IMR-90 (cell line): ENCODE data around the gene CREBBP. TPM values are rescaled to one million over a fixed set of nuclear protein-coding genes. Genes with fewer than 3 reads are reported as not detected.

ENCODE experiments used
- ATAC-seq: fragments of 200-7000 bp; cut with Tn5 transposase; 2 replicates; pipeline ENCODE4 v1.9.1; 2020; ENCODE audit warnings: low read depth, mild to moderate bottlenecking, moderate library complexity
- BruUV-seq: library from RNA; stranded (reverse); fragments of 400-500 nt; replicated peaks from 2 replicates; lab custom pipeline; 2021; lab: Mats Ljungman, UMichigan
- CTCF ChIA-PET: fragments of 300-600 bp; formaldehyde crosslinking; extraction: SDS; loops from one replicate; lab custom pipeline; 2021; ENCODE audit warnings: antibody characterized with exemption; lab: Yijun Ruan, JAX
- POLR2A ChIA-PET: fragments of 300-600 bp; sonication (Branson Sonifier 250); formaldehyde crosslinking; loops from one replicate; lab custom pipeline; 2022; ENCODE audit warnings: antibody characterized with exemption; ENCODE audit not compliant: unreplicated experiment; lab: Charles Lee
- DNase-seq: peaks from one replicate; pipeline ENCODE4 v3.0.0; 2013
- H2AFZ ChIP-seq: replicated peaks from 2 replicates; pipeline ENCODE3; 2013; ENCODE audit warnings: low read length, mild to moderate bottlenecking; ENCODE audit not compliant: poor library complexity
- H2AK5ac ChIP-seq: 2 replicates; pipeline ENCODE4 v1.6.1; 2013; ENCODE audit warnings: low read depth, low read length, inconsistent platforms
- H2AK9ac ChIP-seq: replicated peaks from 2 replicates; pipeline ENCODE3; 2013; ENCODE audit warnings: mild to moderate bottlenecking, low read depth, low read length, moderate library complexity; ENCODE audit not compliant: poor library complexity
- H2BK120ac ChIP-seq: 2 replicates; pipeline ENCODE4 v1.6.1; 2013; ENCODE audit warnings: low read depth, low read length, inconsistent platforms
- H2BK15ac ChIP-seq: 3 replicates; pipeline ENCODE4 v1.6.1; 2013; ENCODE audit warnings: low read depth, low read length, inconsistent platforms
- H2BK20ac ChIP-seq: 2 replicates; pipeline ENCODE4 v1.6.1; 2013; ENCODE audit warnings: low read depth, mild to moderate bottlenecking, inconsistent platforms, low read length, moderate library complexity
- H2BK5ac ChIP-seq: 2 replicates; pipeline ENCODE4 v1.6.1; 2013; ENCODE audit warnings: mild to moderate bottlenecking, low read depth, low read length, inconsistent platforms; ENCODE audit not compliant: poor library complexity, severe bottlenecking
- H3K14ac ChIP-seq: replicated peaks from 2 replicates; pipeline ENCODE4 v1.6.1; 2013; ENCODE audit warnings: low read depth, low read length, inconsistent platforms
- H3K18ac ChIP-seq: 2 replicates; pipeline ENCODE4 v1.6.1; 2013; ENCODE audit warnings: low read depth, low read length, control low read depth
- H3K23ac ChIP-seq: 2 replicates; pipeline ENCODE4 v1.6.1; 2013; ENCODE audit warnings: low read depth, low read length, inconsistent platforms
- H3K27ac ChIP-seq: 2 replicates; pipeline ENCODE4 v1.5.1; 2013; ENCODE audit warnings: mild to moderate bottlenecking, control low read depth, low read length; ENCODE audit not compliant: insufficient read depth
- H3K27me3 ChIP-seq: 2 replicates; pipeline ENCODE4 v1.6.1; 2013; ENCODE audit warnings: low read length; ENCODE audit not compliant: control insufficient read depth, insufficient read depth
- H3K36me3 ChIP-seq: 2 replicates; pipeline ENCODE4 v1.6.1; 2013; ENCODE audit warnings: low read length, mixed read lengths; ENCODE audit not compliant: control insufficient read depth, insufficient read depth
- H3K4ac ChIP-seq: 2 replicates; pipeline ENCODE4 v1.6.1; 2013; ENCODE audit warnings: low read depth, low read length, inconsistent platforms
- H3K4me1 ChIP-seq: 2 replicates; pipeline ENCODE4 v1.6.1; 2013; ENCODE audit warnings: low read length, mixed read lengths; ENCODE audit not compliant: control insufficient read depth, insufficient read depth
- H3K4me2 ChIP-seq: 2 replicates; pipeline ENCODE4 v1.6.1; 2013; ENCODE audit warnings: low read depth, mild to moderate bottlenecking, control low read depth, low read length, moderate library complexity
- H3K4me3 ChIP-seq: 2 replicates; pipeline ENCODE4 v1.5.1; 2013; ENCODE audit warnings: low read depth, mild to moderate bottlenecking, control low read depth, low read length, moderate library complexity; ENCODE audit not compliant: insufficient read depth
- H3K56ac ChIP-seq: 2 replicates; pipeline ENCODE4 v1.6.1; 2013; ENCODE audit warnings: low read length, inconsistent platforms; ENCODE audit not compliant: insufficient read depth; ENCODE audit errors: extremely low read depth
- H3K79me1 ChIP-seq, 2 experiments: 2 replicates each; pipeline ENCODE4 v1.6.1; 2013; ENCODE audit warnings: low read length in 2 of 2, inconsistent platforms in 1 of 2, low read depth in 1 of 2
- H3K9ac ChIP-seq: 2 replicates; pipeline ENCODE4 v1.6.1; 2013; ENCODE audit warnings: low read depth, low read length, control low read depth
- H3K9me1 ChIP-seq: 2 replicates; pipeline ENCODE4 v1.6.1; 2013; ENCODE audit warnings: low read length, inconsistent platforms; ENCODE audit not compliant: insufficient read depth
- H3K9me3 ChIP-seq: 2 replicates; pipeline ENCODE4 v1.6.1; 2013; ENCODE audit warnings: low read length; ENCODE audit not compliant: control insufficient read depth, insufficient read depth
- H4K20me1 ChIP-seq: 2 replicates; pipeline ENCODE4 v1.6.1; 2013; ENCODE audit warnings: low read length, inconsistent platforms; ENCODE audit not compliant: insufficient read depth
- H4K5ac ChIP-seq: 2 replicates; pipeline ENCODE4 v1.6.1; 2013; ENCODE audit warnings: mild to moderate bottlenecking, low read depth, low read length, control low read depth
- H4K8ac ChIP-seq, 2 experiments: 2 replicates each; pipeline ENCODE4 v1.6.1; 2013; ENCODE audit warnings: low read depth in 2 of 2, low read length in 2 of 2, control low read depth in 1 of 2, inconsistent platforms in 1 of 2
- H4K91ac ChIP-seq: 2 replicates; pipeline ENCODE4 v1.6.1; 2013; ENCODE audit warnings: low read depth, low read length, inconsistent platforms; ENCODE audit not compliant: insufficient read depth
- CHD1 ChIP-seq: IDR thresholded peaks from 2 replicates; pipeline ENCODE4 v1.6.1; 2012; ENCODE audit warnings: low read depth, low read length, improper control_type of control experiment
- MAZ ChIP-seq: IDR thresholded peaks from 2 replicates; pipeline ENCODE4 v1.6.1; 2012; ENCODE audit warnings: low read depth, mild to moderate bottlenecking, low read length, improper control_type of control experiment, moderate library complexity, borderline replicate concordance
- MXI1 ChIP-seq: IDR thresholded peaks from 2 replicates; pipeline ENCODE4 v1.6.1; 2012; ENCODE audit warnings: low read depth, mild to moderate bottlenecking, low read length, moderate library complexity, borderline replicate concordance
- SMC3 ChIP-seq: fragments of 150-350 bp; IDR thresholded peaks from 2 replicates; pipeline ENCODE4 v1.6.1; 2016; ENCODE audit warnings: low read depth, mild to moderate bottlenecking, antibody characterized with exemption, low read length, moderate library complexity
- WGBS, 2 experiments: methylation state at CpG; one replicate each; pipeline versions ENCODE4 v1.1.5 to v1.1.7; 2013; ENCODE audit warnings: missing lambda C conversion rate in 2 of 2; ENCODE audit not compliant: insufficient read length in 1 of 2; ENCODE audit errors: extremely low coverage in 2 of 2; 5-methylcytosine and 5-hydroxymethylcytosine counted together
- dilution Hi-C: fragments of 300-500 bp; cut with HindIII; formaldehyde crosslinking; loops from one replicate; pipeline ENCODE4 v1.14.3; 2018; ENCODE audit warnings: low sequenced_read_pairs; ENCODE audit not compliant: unreplicated experiment
- in situ Hi-C: fragments of 300-500 bp; cut with MboI; formaldehyde crosslinking; loops from 3 replicates; pipeline ENCODE4 v1.14.3; 2019; ENCODE audit warnings: low sequenced_read_pairs, inconsistent platforms, mixed read lengths
- intact Hi-C: fragments of 100-400 bp; cut with micrococcal nuclease; formaldehyde crosslinking; loops from 2 replicates; pipeline ENCODE4 v1.10.0; 2022
- polyA plus RNA-seq, 3 experiments: library from polyadenylated mRNA; depleted of rRNA; stranded (reverse); fragments of >200 nt; gene quantifications; 2 replicates each; pipeline ENCODE4 v1.2.3, GENCODE V29; 2012; ENCODE audit warnings: low replicate concordance in 1 of 3
- total RNA-seq: library from RNA; depleted of rRNA; stranded (reverse); fragments of >200 nt; gene quantifications from 2 replicates; pipeline ENCODE4 v1.2.3, GENCODE V29; 2012
- TF ChIP-seq, protein P1 (sequence below): fragments of 150-350 bp; IDR thresholded peaks from 2 replicates; pipeline ENCODE4 v1.6.1; 2017; ENCODE audit warnings: mild to moderate bottlenecking, antibody characterized with exemption, low read length, low read depth

CREBBP gene
- total and polyA plus RNA-seq, 2 of the 4 experiments (the other 2 are of a cell fraction): 7.3 to 12.5 TPM

GRCh38 chr16:3677994-3678393 lies 202.5 kb downstream of the CREBBP start:
- Histone ChIP-seq H3K9ac (no peak overlapping the region), H3K36me3 (peaks cover 45% of the 10 kb centered on the region), H3K4me2 (no peak overlapping the region), H4K8ac (no peak overlapping the region), H4K91ac (no peak overlapping the region), H4K5ac (no peak overlapping the region), H3K18ac (no peak overlapping the region), H3K79me1 (peaks cover 0 to 10% of the 10 kb centered on the region in 2 experiments; a peak in 1 of 4 replicates), H3K9me3 (no peaks in the 10 kb centered on the region), H2BK120ac (no peak overlapping the region), H2AK5ac (no peak overlapping the region), H2BK20ac (no peak overlapping the region), H3K4me3 (no peak overlapping the region), H3K4ac (no peak overlapping the region), H3K56ac (no peak overlapping the region), H3K4me1 (no peaks in the 10 kb centered on the region), H3K14ac (no peak overlapping the region), H2AK9ac (no peak overlapping the region), H3K9me1 (no peaks in the 10 kb centered on the region; the same call in 1 of the 2 replicates), H3K23ac (no peak overlapping the region), H2BK5ac (no peak overlapping the region), H3K27me3 (no peaks in the 10 kb centered on the region), H2AFZ (no peak overlapping the region), H2BK15ac (no peak overlapping the region), H3K27ac (no peak overlapping the region), H4K20me1 (0 out of 2 replicates have a peak, but pooled peaks cover 2% of the 10 kb centered on the region)
- DNase-seq: no peak
- in situ Hi-C loops (no loop called here), intact Hi-C loops (no loop called here), dilution Hi-C loops (no loop called here)
- ChIA-PET CTCF (interaction anchor here (1.4 kb wide), 1 partner anchor 12 kb away, joined by 6 read pairs; no protein-coding TSS in a partner anchor), POLR2A (no interaction called here)
- WGBS, 2 experiments: no CpG with 5 or more reads among the region's 11 CpGs
- no TSS peak for BruUV-seq
- no peak for TF ChIP-seq MXI1
- no peak for TF ChIP-seq MAZ
- TF ChIP-seq SMC3: no peak
- TF ChIP-seq CHD1: no peak
- TF ChIP-seq, protein P1, sequence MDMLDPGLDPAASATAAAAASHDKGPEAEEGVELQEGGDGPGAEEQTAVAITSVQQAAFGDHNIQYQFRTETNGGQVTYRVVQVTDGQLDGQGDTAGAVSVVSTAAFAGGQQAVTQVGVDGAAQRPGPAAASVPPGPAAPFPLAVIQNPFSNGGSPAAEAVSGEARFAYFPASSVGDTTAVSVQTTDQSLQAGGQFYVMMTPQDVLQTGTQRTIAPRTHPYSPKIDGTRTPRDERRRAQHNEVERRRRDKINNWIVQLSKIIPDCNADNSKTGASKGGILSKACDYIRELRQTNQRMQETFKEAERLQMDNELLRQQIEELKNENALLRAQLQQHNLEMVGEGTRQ: no peak
- ATAC-seq: no peak
